HG02870 (cell line): ENCODE data around the gene PRDM12.

ENCODE experiments used
- ATAC-seq: cut with Tn5 transposase; IDR thresholded peaks from one replicate; pipeline ENCODE4 v1.9.1; 2021; ENCODE audit warnings: mild to moderate bottlenecking, moderate library complexity; ENCODE audit not compliant: unreplicated experiment

PRDM12 gene

GRCh38 chr9:130664251-130665028 is at the start of gene PRDM12:
Gene PRDM12, plus strand, starts transcription at chr9:130664594. Its CDS starts 60 bp downstream, at chr9:130664654.
- no peak for ATAC-seq

DNA sequence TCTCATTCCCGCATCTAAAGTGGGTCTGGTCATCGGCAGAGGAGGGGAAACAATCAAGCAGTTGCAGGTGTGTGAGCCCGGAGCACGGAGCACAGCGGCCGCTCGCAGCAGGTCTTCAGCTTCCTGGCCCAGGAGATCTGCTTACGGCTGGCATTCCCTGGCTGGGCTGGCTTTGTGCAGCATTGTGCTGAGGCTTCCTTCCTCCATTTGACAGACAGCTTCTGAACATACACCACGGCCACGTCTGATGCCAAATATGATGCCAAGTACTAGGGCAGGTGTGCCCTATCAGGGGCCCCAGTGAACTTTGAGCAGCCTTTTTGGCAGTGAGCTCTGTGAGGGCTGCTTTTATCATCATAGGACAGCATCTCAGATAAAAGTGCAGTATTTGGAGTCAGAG is 47.9 kb upstream of the PRDM12 start:
- no peak for ATAC-seq

GRCh38 chr9:130623466-130623865 is 40.9 kb upstream of the PRDM12 start:
- no peak for ATAC-seq

GRCh38 chr9:130624154-130624553 is 40.2 kb upstream of the PRDM12 start:
- no peak for ATAC-seq

GRCh38 chr9:130626249-130626996 is 38.0 kb upstream of the PRDM12 start:
- no peak for ATAC-seq

GRCh38 chr9:130627051-130627450 is 37.3 kb upstream of the PRDM12 start:
- no peak for ATAC-seq

GRCh38 chr9:130627896-130628792 is 36.2 kb upstream of the PRDM12 start:
- ATAC-seq = no peak

GRCh38 chr9:130629443-130630070 is 34.8 kb upstream of the PRDM12 start:
- no peak for ATAC-seq

- no peak for ATAC-seq
Observed at GRCh38 chr9:130630071-130630450, 34.3 kb upstream of the PRDM12 start.

DNA sequence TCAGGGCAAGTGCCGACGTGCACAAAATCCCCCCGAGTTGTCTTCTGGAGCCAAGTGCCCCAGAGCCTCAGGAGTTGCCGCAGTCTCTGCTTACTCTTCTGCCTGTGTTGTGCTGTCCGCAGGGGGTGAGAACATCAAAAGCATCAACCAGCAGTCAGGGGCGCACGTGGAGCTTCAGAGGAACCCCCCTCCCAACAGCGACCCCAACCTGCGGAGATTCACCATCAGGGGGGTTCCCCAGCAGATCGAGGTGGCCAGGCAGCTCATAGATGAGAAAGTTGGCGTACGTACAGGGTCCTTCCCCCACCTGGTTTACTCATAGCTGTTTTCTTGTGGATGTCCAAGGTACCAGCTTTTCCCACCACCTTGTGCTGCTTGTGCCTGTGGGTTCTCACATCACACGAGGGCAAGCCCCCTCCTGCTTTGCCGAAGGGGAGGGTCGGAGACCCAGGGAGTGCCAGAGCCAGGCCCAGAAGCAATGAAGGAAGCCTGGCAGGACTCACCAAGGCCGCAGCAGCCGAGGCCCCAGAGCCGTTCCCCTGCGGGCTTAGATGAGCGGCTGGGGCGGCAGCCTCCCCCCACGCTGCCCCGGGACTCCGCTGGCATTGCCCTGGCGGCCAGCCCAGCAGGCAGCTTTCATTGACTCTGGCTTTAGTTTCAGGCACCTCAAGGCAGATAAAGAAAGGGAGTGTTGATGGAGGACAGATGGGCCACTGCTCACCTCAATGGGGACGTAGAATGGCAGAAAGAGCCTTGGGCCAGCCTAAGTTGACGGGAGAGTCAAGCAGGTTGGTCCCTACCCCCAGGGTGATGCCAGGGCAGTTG is 33.7 kb upstream of the PRDM12 start:
- no peak for ATAC-seq

DNA sequence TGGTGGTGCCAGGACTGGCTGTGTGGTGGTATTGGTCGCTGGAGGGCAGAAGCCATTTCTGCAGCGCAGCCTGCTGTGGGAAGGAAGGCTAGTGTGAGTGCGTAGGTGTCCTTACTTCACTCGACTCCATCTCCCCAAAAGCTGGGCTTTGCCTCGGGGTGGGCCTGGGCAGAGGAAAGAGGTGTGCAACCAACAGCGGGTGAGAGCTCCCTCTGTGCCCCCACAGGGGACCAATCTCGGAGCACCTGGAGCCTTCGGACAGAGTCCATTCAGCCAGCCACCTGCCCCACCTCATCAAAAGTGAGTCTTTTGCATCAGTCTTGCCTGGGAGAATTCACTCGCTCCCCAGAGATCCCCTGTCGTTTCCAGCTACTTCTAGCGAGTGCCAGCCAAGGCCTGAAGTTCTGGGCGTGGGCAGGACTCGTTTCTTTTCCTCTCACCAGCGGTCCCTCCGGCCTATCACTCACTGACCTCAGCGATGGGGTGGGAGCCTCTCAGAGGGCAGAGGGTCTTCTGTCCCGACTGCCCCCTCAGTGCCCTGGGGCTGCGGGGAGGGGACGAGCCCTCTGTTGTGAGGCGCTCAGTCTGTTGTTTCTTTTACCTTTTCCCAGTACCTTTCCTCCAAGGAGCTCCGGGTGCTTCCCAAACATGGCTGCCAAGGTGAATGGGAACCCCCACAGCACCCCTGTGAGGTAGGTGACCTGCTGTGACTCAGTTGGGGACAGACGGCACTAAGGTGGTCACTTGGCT is 32.9 kb upstream of the PRDM12 start:
- no peak for ATAC-seq

GRCh38 chr9:130632081-130632710 is 32.2 kb upstream of the PRDM12 start:
- ATAC-seq = no peak

DNA sequence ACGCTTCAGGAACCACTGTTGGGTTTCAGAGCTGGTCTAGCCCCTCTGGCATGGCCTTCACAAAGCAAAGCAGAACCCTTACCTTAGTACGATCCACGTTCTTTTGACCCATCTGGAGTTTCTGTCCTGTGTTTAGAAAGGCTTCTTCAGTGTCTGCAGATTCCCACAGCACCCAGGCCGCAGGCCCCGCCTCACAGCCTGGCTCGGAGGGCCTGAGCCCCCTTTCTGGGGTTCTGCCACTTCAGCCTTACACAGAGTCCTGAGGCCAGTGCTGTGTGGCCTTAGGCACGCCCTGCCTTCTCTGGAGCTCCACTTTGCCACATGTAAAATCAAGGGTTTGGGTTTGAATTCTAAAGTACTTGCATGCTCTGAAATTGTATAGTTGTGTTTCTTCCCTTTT is 31.6 kb upstream of the PRDM12 start:
- no peak for ATAC-seq

GRCh38 chr9:130633336-130634190 is 30.8 kb upstream of the PRDM12 start:
- no peak for ATAC-seq

- ATAC-seq = no peak
Observed at GRCh38 chr9:130634191-130634768, 30.1 kb upstream of the PRDM12 start.

DNA sequence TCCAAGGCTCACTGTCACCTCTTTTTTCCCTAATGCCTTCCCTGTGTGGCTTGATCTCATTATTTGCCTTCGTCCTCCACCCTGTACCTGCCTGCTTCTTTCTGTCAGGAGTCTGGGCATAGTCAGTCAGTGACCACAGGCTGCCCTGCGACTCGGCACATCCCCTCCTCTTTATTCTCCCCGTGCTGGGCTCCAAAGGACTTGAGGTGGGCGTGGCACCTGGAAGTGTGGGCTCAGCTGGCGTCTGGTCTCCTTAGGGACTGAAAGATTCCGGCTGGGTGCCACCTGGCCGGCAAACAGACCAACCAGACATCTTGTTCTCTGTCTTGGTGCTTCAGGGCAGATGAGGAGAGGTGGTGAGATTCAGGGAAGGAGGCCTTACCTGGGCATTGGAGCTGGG is 29.6 kb upstream of the PRDM12 start:
- ATAC-seq = no peak

- no peak for ATAC-seq
Observed at GRCh38 chr9:130635306-130635705, 29.1 kb upstream of the PRDM12 start.
